ENCODE measurements around the gene CYTH3. TPM values are rescaled to one million over a fixed set of nuclear protein-coding genes. Genes with fewer than 3 reads are reported as not detected.

CYTH3 gene
- total and polyA plus RNA-seq, 2 donors (not counting 1 experiment from before 2014, with no cell fraction given): 39.1 to 73.3 TPM

GRCh38 chr7:6208573-6209328 lies 63.7 kb downstream of the CYTH3 start:
- H2AFZ ChIP-seq (ENCODE audit: low read length): no peak overlapping the region
- H3K9me3 ChIP-seq (ENCODE audit: control insufficient read depth, insufficient read depth, low read depth, low read length): no peaks in the 10 kb centered on the region
- no peaks in the 10 kb centered on the region for H4K20me1 ChIP-seq (ENCODE audit: control insufficient read depth, extremely low read depth, insufficient read depth, low read length)
- H3K27me3 ChIP-seq (ENCODE audit: control insufficient read depth, insufficient read depth, low read length): no peaks in the 10 kb centered on the region
- H3K27ac ChIP-seq (ENCODE audit: insufficient read depth, low read length): no peak overlapping the region
- no peaks in the 10 kb centered on the region for H3K36me3 ChIP-seq (ENCODE audit: control insufficient read depth, insufficient read depth, low read length)
- DNase-seq (ENCODE audit: low read depth in 2 of 2): no peak
- H3K9ac ChIP-seq (ENCODE audit: insufficient read depth, low read length): no peak overlapping the region
- TF ChIP-seq EZH2 (IDR thresholded peaks at IDR 0.05; ENCODE audit: low read length, missing control alignments): no peak
- no peak for TF ChIP-seq CTCF (conservative IDR thresholded peaks at IDR 0.05 in 1 of 2, IDR thresholded peaks at IDR 0.05 in 1 of 2; ENCODE audit: low read depth in 1 of 2, low read length in 2 of 2)
- H3K4me1 ChIP-seq (ENCODE audit: control insufficient read depth, extremely low read depth, insufficient read depth, low read length): peaks cover 13% of the 10 kb centered on the region
- H3K4me3 ChIP-seq (replicated peaks in 1 of 4; ENCODE audit: control extremely low read depth in 1 of 4, insufficient read depth in 1 of 4, low read depth in 3 of 4, low read length in 4 of 4): no peak overlapping the region
- no peak overlapping the region for H3K4me2 ChIP-seq (ENCODE audit: extremely low read depth, insufficient read depth, low read length)
- peaks cover 78% of the 10 kb centered on the region for H3K79me2 ChIP-seq (ENCODE audit: control insufficient read depth, insufficient read depth, low read length)

- no peak overlapping the region for H3K9ac ChIP-seq (ENCODE audit: insufficient read depth, low read length)
- H3K79me2 ChIP-seq (ENCODE audit: control insufficient read depth, insufficient read depth, low read length): peaks cover 81% of the 10 kb centered on the region
- H4K20me1 ChIP-seq (ENCODE audit: control insufficient read depth, extremely low read depth, insufficient read depth, low read length): no peaks in the 10 kb centered on the region
- H3K27me3 ChIP-seq (ENCODE audit: control insufficient read depth, insufficient read depth, low read length): no peaks in the 10 kb centered on the region
- TF ChIP-seq CTCF (conservative IDR thresholded peaks at IDR 0.05 in 1 of 2, IDR thresholded peaks at IDR 0.05 in 1 of 2; ENCODE audit: low read depth in 1 of 2, low read length in 2 of 2): no peak
- TF ChIP-seq EZH2 (IDR thresholded peaks at IDR 0.05; ENCODE audit: low read length, missing control alignments): no peak
- peaks cover 1% of the 10 kb centered on the region for H3K36me3 ChIP-seq (ENCODE audit: control insufficient read depth, insufficient read depth, low read length)
- no peak overlapping the region for H2AFZ ChIP-seq (ENCODE audit: low read length)
- H3K9me3 ChIP-seq (ENCODE audit: control insufficient read depth, insufficient read depth, low read depth, low read length): no peaks in the 10 kb centered on the region
- peak in 1 of 2 donors; percentile 45 for DNase-seq (ENCODE audit: low read depth in 2 of 2)
- no peak overlapping the region for H3K4me3 ChIP-seq (replicated peaks in 1 of 4; ENCODE audit: control extremely low read depth in 1 of 4, insufficient read depth in 1 of 4, low read depth in 3 of 4, low read length in 4 of 4)
- H3K4me2 ChIP-seq (ENCODE audit: extremely low read depth, insufficient read depth, low read length): peak overlapping the region; percentile 38
- peak overlapping the region; percentile 4 for H3K27ac ChIP-seq (ENCODE audit: insufficient read depth, low read length)
- H3K4me1 ChIP-seq (ENCODE audit: control insufficient read depth, extremely low read depth, insufficient read depth, low read length): peaks cover 13% of the 10 kb centered on the region
These were observed 66.3 kb downstream of the CYTH3 start for GRCh38 chr7:6205971-6206660.

GRCh38 chr7:6203381-6203780 lies 69.0 kb downstream of the CYTH3 start:
- Histone ChIP-seq H3K27ac (ENCODE audit: insufficient read depth, low read length) (no peak overlapping the region), H3K79me2 (ENCODE audit: control insufficient read depth, insufficient read depth, low read length) (peaks cover 74% of the 10 kb centered on the region), H3K4me1 (ENCODE audit: control insufficient read depth, extremely low read depth, insufficient read depth, low read length) (peaks cover 10% of the 10 kb centered on the region), H3K27me3 (ENCODE audit: control insufficient read depth, insufficient read depth, low read length) (no peaks in the 10 kb centered on the region), H2AFZ (ENCODE audit: low read length) (no peak overlapping the region), H3K9me3 (ENCODE audit: control insufficient read depth, insufficient read depth, low read depth, low read length) (no peaks in the 10 kb centered on the region), H3K4me2 (ENCODE audit: extremely low read depth, insufficient read depth, low read length) (no peak overlapping the region), H3K36me3 (ENCODE audit: control insufficient read depth, insufficient read depth, low read length) (peaks cover 1% of the 10 kb centered on the region), H3K9ac (ENCODE audit: insufficient read depth, low read length) (no peak overlapping the region), H4K20me1 (ENCODE audit: control insufficient read depth, extremely low read depth, insufficient read depth, low read length) (no peaks in the 10 kb centered on the region), H3K4me3 (replicated peaks in 1 of 4; ENCODE audit: control extremely low read depth in 1 of 4, insufficient read depth in 1 of 4, low read depth in 3 of 4, low read length in 4 of 4) (no peak overlapping the region)
- no peak for DNase-seq (ENCODE audit: low read depth in 2 of 2)
- TF ChIP-seq EZH2 (IDR thresholded peaks at IDR 0.05; ENCODE audit: low read length, missing control alignments) (no peak), CTCF (conservative IDR thresholded peaks at IDR 0.05 in 1 of 2, IDR thresholded peaks at IDR 0.05 in 1 of 2; ENCODE audit: low read depth in 1 of 2, low read length in 2 of 2) (no peak)

All from fibroblast of lung (primary cell).